GM18867 (cell line): ENCODE results near the gene RAI1.

Source experiments
- ATAC-seq: cut with Tn5 transposase; IDR thresholded peaks from one replicate; pipeline ENCODE4 v1.9.1; 2021; ENCODE audit warnings: mild to moderate bottlenecking, moderate library complexity; ENCODE audit not compliant: unreplicated experiment

The RAI1 gene

GRCh38 chr17:17748179-17748578, 66.9 kb downstream of the RAI1 start:
- no peak for ATAC-seq

GRCh38 chr17:17748604-17749003, 67.3 kb downstream of the RAI1 start:
- ATAC-seq, result no peak

- ATAC-seq, result no peak
These were observed 67.9 kb downstream of the RAI1 start for GRCh38 chr17:17749025-17749772.

DNA sequence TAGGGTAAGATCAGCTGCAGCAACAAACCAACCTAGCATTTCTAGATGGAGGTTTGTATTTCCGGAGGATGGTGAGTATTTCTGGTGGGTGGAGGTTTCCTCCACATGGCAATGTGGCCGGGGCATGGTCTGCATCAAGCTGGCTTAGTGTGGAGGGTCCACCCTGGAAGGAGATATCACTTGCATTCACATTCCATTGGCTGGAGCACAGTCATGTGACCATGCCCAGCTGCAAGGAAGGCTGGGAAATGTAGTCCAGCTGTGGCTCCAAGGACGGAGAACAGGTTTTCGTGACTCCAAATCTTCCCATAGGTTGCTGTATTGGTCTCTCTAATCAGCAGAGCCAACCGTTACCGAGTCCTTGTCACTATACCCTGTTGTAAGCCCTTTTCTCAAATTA, 68.7 kb downstream of the RAI1 start:
- no peak for ATAC-seq

GRCh38 chr17:17750881-17751280, 69.6 kb downstream of the RAI1 start:
- ATAC-seq, result no peak

GRCh38 chr17:17751489-17752088, 70.3 kb downstream of the RAI1 start:
- ATAC-seq, result no peak

GRCh38 chr17:17752089-17752820, 71.0 kb downstream of the RAI1 start:
- peak; percentile 85 for ATAC-seq

- ATAC-seq, result peak; percentile 1
These were observed 71.6 kb downstream of the RAI1 start for GRCh38 chr17:17752821-17753321.

- ATAC-seq, result no peak
These were observed 73.7 kb downstream of the RAI1 start for GRCh38 chr17:17754719-17755686.

DNA sequence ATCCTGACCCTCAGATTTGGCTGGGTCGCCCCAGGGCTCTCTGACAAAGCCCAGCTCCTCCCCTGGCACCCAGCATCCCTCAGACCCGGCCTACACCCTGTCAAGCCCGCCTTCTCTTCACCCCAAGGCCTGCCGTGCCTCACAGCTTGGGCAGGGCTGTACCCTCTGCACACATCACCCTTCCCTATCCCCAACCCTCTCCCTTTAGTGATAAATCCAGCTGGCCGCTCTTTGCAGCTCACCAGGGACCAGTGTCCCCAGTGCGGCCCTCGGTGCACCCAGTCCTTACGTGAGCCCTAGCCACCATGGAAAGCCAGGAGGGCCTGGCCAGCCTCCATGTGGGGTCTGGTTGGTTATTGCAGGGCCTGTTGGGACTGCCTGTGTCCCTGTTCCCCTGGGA, 74.5 kb downstream of the RAI1 start:
- no peak for ATAC-seq

- no peak for ATAC-seq
These were observed 76.1 kb downstream of the RAI1 start for GRCh38 chr17:17757391-17757791.

DNA sequence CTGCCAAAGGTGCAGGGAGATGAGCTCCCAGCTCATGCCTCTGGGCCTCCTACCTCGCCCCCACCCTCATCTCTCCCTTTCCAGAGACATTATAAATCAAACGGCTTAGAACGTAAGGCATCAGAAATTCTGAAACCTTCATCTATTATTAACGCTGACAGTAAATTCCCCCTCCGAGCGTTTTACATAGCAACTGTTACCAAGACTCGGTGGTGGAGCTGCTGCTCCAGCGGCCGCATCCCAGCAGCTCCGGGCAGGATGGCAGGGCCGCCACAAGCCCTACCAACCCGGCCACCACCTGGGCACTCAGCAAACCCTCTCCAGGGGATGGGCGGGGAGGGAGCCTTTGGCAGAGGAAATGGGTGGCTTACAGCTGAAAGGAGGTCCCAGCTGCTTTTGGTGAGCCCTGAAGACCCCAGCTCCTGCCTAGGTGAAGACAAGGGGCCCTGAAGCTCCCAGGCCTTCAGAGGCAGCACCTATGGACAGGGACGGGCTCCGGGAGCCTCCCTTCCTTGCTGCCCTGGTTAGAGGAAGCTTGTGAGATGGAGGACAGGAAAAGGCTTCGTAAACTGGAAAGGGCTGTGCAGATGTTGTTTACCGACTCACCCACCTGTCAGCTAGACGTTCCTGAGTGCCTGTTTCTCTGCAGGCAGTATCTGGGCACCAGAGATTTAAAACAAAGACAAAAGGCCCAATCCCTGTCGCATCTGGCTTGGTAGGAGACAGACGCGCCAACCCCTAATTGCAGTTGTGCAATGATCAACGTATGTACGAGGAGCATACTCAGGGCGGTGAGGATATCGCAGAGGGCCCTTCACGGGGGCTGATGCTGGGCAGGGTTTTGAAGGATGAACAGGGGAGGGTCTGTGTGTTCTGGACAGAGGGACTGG, 76.9 kb downstream of the RAI1 start:
- no peak for ATAC-seq

DNA sequence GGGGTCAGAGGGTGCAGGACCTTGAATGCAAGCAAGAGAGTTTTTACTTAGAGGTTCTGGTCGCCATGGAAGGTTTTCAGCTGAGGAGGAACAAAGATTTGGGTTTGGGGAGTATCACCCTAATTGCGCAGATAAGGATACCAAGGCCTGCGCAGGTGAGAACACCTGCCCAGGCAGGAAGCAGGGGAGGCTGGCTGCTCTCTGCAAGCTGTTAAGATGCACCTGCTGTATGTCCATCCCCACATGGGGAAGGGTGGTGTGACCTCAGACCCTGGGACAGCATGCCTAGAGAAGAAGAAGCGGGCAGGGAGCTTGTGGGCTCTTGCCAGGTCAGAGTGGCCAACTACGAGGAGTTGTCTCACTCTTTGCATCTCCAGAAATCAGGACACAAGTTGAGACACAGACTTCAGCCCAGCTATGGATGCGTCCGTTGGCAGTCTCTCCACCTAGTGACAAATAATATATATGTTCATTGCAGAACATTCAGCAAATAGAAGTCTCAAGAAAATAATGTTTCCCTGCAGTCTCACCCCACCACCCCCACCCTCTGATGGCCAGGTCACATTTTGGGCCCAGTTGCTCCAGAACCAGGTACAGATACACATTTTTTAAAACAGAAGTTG, 77.8 kb downstream of the RAI1 start:
- no peak for ATAC-seq

DNA sequence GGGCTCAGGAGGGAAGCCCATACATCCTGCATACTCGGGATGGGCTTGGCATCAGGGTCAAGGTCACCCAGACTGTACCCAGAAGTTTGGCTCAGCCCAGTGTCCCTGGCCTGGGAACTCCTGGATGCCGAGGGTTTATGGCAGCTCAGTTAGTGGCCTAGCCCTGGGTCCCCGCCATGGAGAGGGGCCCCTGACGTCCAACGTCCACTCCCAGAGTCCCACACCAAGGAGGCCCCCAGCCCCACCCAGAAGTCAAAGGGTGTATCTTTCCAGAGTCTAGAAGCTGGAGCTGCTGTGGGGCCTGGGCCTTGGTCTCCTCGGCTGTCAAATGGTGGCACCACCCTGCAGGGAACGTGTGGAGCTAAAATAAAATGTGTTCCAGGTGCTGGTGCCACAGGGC, 79.1 kb downstream of the RAI1 start:
- ATAC-seq, result no peak

GRCh38 chr17:17760872-17761550, 79.8 kb downstream of the RAI1 start:
- ATAC-seq, result no peak

GRCh38 chr17:17761894-17762743, 80.9 kb downstream of the RAI1 start:
- ATAC-seq, result no peak

DNA sequence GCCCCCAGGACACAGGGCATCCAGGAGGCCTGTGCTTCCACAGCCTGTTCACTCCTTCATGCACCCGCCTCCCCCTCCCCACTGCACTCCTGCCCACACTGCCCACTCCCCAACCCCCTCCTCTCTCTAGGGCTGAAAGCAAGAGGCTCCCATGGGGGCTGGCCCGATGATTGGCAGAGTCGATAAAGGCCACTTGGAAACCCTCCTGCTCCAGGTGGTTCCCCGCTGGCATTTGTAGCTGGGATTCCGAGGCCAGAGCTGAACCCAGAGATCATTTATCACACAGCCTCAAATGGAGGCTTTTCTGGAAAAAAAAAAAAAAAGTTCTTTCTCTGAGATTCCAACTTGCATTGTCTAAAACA, 81.5 kb downstream of the RAI1 start:
- no peak for ATAC-seq

DNA sequence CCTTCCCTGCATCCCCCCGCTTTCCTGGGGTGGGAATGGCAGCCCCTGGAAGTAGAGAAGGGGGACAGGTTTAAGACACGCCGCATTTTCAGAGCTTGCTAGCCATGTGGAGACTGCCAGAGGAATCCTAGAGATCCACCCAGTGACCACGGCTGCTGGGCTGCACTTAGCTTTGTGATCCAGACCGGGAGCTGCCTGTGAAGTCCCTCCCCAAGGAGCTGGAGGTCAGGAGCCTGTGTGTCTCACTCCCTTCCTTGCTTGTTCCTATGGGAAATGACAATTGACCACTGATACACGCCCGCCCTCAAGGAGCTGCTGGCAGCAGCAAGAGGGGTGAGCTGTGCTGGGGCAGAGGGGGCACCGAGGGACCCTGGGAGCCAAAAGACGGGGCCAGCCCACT, 81.9 kb downstream of the RAI1 start:
- ATAC-seq, result no peak
